Amniotic stem cell (primary cell): ENCODE data around the gene ARAP3.

Experiments used
- DNase-seq: peaks from one replicate; lab custom pipeline; 2025; lab: John Stamatoyannopoulos, UW

The ARAP3 gene

DNA sequence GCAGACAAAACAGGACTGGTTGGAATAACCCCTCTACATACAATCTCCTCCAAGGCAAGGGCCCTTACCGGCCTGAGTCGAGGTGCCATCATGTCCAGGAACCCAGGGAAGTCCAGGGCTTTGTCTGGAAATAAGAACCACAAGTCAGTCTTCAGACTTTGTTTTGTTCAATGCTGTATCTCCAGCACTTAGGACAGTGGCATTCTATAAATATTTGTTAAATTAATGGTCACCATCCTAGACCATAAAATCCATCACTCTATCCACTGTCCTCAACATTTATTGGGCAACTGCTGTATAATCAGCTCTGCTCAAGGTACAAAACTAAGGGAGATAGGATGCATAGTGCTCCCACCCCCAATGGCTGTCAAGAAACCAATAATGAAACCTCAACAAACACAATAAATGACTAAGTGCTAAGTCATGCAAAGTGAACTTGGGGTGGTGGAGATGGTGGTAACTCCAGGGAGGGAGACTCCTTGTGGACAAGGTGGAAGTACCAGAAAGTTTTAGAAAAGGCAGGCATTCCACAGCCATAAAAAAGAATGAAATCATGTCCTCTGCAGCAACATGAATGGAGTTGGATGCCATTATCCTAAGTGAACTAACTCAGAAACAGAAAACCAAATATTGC lies 40.3 kb downstream of the ARAP3 start:
- no peak for DNase-seq

DNA sequence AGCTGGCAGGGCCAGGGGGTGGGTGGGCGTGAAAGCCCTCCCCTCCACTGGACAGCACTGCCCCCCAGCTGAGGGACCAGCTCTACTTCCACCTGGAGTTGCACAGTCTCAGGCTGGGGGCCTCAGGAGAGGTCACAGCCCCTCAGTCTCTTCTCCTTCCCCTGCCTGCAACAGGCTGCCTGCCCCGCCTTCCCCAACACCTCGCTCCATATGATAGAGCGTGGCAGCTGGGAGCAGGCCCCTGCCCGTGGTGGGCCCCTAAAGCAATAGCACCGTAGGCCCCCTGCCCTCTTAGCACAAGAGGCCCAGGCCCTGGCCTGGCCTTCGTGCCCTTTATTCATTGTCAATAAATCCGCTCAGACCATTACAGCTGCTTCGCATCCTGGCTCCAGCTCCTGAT lies 41.3 kb downstream of the ARAP3 start:
- DNase-seq = no peak

DNA sequence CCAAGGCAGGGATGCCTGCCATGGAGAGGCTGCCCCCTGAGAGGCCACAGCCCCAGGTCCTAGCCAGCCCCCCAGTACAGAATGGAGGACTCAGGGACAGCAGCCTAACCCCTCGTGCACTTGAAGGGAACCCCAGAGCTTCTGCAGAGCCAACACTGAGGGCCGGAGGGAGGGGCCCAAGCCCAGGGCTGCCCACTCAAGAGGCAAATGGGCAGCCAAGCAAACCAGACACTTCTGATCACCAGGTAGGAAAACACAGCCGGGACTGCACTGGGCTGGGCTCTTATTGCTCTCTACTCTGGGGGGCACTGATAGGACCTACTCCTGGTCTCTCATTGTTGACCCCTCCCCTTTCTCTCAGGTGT lies 42.0 kb downstream of the ARAP3 start:
- DNase-seq = no peak

DNA sequence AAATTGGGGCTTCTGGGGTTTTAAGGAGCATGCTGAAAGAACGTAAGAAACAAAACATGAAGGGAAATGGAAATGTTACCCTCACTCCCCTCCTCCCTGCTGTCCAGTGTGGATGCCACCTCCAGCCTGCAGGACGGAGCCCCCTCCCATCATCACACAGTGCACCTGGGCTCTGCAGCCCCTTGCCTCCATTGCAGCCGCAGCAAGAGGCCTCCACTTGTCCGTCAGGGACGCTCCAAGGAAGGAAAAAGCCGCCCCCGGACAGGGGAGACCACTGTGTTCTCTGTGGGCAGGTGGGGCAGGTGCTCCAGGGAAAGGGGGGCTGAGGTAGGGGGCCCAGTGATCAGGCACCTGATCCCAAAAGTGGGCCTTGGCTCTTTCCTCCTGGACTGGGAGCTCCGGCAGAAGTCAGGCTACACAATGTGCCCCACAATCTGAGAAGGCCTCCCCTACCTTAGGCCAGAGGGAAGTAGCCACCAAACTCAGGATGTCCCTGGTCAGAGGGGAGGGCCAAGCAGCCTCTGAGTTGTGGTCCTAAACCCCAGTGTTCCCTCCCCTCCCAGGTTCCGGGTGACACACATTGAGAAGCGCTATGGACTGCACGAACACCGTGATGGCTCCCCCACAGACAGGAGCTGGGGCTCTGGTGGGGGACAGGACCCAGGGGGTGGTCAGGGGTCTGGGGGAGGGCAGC lies 42.5 kb downstream of the ARAP3 start:
- DNase-seq = no peak

DNA sequence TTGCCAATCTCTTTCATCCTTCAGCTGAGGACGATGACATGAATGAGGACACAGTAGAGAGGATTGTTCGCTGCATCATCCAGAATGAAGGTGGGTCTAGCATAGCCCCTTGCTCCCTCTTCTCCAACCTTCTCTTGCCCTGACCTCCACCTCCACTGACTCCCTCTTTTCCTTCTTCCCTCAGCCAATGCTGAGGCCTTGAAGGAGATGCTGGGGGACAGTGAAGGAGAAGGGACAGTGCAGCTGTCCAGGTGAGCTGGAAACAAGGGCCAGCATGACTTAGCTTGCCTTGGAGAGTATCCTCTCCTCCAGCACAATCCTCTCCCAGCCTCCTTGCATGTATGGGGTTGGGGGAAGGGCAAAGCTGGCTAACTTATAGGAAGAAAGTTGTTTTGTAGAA lies 43.3 kb downstream of the ARAP3 start:
- DNase-seq = no peak

DNA sequence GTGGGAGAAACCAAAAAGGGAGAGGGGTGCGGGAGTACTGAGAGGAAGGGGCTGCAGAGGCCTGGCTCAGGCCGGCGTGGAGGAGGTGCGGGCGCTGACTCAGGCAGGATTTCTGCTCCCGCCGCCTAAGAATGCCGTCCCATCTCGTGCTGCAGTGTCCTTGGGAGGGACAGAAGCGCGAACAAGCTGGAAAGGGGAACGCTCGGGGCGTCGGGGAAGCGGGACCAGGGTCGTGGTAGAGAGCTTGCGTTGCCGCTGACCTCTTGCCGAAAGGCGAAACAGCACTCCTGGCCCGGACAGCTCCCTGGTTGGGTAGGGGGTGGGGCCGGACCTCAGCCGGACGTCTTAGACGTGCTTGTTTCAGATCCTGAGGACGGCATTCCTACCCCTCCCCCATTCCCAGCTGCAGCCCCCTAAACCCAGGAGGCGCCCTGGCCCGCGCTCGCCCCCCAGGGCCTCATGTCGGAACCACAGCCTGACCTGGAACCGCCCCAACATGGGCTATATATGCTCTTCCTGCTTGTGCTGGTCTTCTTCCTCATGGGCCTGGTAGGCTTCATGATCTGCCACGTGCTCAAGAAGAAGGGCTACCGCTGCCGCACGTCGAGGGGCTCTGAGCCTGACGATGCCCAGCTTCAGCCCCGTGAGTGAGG lies 44.1 kb downstream of the ARAP3 start:
- no peak for DNase-seq

DNA sequence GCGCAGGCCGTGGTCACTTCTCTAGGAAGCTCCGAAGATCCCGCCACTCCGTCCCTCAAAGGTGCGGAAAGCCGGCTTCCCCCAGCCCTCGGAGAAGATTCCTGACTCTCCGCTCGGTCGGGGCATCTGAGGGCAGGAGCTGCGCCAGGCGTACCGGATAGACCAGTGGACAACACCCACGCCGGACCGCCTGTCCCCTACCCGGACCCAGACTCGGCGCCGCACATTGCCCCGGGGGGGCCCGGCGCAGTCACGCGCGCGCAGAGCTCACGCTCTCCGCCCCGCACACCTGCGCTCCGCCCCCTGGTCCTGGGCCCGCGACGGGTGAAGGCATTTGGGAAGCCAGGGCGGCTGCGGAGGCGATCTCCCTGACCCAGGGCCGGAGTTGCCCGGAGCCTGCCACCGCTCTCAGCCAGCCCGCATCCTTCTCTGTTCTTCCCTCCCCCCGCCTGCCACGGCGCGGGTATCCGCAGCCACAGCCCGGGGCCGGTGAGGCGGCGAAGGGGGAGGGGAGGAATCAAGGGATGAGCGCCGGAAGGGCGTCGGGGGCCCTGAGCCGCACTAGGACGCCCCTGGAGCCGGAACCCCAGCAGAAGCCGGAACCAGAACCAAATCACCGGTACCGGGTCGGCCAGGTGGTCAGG lies 44.8 kb downstream of the ARAP3 start:
- DNase-seq = no peak

DNA sequence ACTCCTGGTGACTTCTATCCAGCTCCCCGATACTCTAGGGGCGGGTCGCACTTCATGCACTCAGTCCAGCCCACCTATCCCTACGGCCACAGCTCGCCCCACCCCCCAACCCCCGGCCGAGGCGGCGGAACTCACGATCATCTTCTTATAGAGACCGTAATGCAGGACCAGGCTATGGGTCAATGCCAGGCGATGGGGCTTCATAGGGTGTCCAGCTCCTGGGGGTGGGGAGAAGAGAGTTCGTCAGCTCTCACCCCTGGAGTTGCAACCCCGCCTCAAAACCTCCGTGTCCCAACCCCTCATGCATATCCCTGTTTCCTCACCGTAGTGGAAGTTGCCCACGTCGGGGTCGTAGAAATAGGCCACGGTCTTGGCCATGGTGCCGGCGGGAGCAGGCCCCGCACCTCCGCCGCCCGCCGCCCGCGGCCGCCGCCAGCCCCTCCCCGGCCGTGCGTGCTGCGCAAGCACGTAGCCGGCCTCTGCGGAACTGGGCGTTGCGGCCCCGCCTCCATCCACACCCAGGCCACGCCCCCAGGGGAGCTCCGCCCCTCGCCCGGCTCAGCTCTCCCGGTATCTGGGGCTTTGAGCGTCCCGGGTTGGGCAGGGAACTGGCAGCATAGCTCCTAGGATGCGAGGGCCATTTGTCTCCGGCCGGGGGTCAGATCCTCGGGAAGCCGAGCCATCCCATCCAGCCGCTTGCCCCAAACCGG lies 45.5 kb downstream of the ARAP3 start, which contains the start of the genes HDAC3 and RELL2:
HDAC3 (minus strand) TSS at position 437 of the 710 bp plus-strand sequence; CDS start at position 378, 59 bp downstream.
RELL2 (plus strand) TSS at position 585 of the 710 bp plus-strand sequence. CDS start 1,229 bp downstream, outside the sequence.
- peak; percentile 79 for DNase-seq

DNA sequence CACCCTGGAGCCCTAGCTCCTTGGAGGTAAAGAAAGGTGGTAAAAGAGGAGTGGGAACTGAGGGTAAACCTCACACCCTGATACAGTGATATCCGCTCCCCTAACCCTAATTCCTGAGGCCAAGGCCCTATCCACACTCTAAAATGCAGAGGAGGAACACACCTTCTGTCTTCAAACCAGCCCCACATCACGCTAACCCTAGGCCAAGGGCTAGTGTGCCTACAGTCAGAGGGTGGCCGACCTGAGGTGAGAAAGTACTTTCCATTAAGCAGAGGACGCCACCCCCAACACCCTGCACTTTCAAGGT lies 46.0 kb downstream of the ARAP3 start:
- DNase-seq = no peak

DNA sequence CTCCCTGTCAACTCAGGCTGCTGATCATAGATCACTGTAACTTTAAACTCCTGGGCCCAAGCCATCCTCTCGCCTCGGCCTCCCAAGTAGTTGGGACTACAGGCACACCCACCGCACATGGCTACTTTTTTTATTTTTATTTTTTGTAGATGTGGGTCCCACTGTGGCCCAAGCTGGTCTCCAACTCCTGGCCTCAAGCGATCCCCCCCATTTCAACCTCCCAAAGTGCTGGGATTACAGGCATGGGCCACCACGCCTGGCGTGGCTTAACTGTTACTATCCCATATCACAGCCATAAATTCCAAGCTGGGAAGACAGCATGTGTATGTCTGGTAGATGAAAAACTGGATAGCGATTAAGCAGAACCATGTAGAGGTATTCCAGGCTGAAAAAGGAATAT lies 46.4 kb downstream of the ARAP3 start:
- no peak for DNase-seq

DNA sequence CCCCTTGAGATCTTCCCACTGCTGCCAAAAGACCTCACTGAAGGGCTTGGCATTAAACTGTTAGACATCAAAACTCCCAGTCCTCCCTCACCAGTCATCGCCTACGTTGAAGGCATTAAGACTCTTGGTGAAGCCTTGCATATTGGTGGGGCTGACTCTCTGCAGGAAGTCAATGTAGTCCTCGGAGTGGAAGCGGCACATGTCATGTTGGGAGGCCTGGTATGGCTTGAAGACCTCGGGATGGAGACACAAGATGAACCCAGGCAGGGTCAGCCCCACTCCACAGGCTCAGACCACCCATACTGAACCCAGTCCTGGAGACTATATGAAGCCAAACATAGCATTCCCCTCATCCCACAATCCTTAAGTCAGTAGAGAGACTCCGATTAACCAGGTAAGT lies 47.3 kb downstream of the ARAP3 start:
- no peak for DNase-seq

DNA sequence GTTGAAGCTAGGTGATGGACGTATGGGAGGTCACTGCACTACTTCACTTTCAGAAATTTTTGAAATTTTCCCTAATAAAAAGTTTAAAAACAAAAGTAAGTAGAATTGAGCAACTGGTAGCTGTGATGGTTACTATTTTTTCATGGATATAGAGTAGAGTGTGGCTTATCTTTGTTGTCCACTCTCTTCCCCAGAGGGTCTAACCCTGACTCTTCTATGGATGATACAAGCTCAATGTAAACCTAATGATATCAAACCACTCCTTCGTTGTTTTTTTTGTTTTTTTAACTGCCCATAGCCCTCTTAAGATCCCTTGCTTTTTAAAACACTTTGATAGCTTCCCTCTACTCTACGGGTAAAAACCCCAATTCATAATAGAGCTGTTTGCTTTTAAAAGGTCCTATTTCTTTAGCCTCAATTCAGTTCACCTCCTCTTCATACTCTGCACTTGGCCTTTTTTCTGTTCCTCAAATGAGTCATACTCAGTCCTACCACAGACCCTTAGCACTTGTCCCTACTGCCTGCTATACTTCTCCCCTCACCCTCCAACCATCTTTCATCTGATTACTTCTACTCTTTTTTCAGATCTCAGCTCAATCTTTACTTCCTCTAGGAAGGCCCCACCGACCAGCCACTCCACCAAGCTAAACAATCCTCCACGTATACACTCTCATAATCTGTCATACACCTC lies 48.0 kb downstream of the ARAP3 start:
- DNase-seq = no peak

DNA sequence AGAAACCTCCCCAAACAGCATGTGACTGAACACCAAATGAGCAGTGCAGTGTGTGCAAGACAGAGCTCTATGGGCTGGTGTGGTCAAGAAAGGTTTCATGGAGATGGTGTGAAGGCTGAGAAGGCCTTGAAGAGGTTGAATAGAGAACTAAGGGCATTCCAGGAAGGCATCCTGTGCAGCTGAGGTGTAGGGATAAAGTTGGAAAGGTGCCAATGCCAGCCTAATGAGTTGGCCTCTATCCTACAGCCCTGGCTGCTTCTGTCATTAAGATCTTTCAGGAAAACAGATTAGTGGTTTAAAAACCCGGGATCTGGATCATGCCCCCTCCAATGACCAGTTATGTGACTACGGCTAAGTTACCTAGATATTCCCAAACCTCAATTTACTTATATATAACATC lies 49.4 kb downstream of the ARAP3 start:
- no peak for DNase-seq

DNA sequence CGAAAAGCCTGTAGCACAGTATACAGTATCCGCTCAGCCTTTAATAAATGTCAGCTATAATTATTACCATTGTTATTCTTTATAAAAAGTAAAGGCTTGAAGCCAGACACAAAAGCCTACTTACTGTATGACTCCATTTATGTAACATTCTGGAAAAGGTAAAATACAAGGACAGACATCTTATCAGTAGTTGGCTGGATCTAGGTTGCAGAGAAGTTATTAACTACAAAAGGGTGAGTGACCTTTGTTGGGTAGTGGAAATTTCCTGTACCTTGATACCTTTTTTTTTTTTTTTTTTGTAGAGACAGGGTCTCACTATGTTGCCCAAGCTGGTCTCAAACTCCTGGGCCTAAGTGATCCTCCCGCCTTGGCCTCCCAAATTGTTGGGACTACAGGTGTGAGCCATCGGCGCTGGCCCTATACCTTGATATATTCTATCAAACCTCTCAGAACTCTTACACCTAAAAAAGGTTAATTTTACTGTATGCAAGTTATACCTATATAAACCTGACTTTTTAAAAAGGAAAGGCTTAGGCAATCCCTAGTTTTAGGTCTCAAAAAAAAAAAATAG lies 51.4 kb downstream of the ARAP3 start:
- no peak for DNase-seq

DNA sequence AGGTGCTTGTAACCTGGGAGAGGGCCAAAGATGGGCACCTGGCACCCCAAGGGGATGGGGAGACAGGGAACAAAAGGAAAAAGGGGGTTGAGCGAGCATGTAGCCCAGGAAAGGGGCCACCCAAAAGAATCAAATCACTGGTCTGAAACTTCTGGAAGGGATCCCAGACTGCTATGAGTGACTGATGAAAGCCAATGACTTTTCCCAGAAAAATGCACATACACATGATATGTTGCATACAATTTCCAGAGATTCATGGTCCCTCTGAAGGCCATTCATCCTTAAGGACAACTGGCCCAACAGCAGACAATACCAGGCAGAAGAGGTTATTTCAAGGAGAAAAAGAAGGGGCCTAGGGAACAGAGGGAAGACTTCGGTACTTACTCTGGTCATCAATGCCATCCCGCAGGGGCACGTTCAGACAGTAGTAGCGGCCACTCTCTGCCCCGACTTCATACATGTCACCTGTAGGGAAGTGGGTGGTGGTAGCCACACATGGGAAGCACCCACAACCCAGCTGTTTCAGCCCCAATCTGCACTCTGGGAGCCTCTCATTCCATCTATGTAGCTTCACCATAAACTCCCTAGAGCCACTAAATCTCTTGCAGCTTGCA lies 53.7 kb downstream of the ARAP3 start:
- DNase-seq = no peak

DNA sequence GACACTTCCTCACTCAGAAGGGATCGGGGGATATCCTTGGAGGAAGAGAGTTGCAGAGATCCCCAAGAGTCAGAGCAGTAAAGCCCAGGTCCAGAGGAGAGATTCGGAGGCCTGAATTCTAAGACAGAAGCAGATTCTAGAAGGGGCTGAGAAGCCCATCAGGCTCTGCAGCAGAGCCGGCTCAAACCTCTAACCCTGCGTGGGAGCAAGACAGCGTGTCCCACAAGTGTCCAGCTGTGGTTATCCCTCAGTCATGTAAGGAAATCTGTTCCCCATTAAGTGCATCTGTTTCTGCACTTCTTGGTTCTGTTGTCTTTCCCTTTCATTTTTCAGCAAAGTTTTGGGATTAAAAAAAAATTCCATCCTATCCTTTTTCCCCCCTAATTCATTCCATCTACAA lies 58.4 kb downstream of the ARAP3 start:
- no peak for DNase-seq

DNA sequence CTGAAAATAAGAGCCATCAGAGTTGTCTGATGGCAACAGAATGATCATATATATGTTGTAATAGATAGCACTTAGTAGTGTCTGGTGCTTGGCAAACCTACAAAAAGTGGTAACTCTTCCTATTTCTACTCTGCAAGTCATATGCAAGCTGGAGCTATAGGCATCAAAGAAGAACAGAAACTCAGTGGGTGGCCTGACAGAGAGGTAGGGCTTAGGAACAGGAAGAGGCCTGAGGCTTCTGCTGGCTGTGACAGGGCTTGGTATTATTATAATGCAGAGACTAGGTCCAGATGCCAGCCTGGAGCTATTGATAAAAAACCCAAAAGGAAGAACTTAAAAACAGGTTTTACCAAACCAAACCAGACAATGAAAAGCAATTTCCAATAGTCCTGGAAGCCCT lies 58.8 kb downstream of the ARAP3 start:
- DNase-seq = no peak

DNA sequence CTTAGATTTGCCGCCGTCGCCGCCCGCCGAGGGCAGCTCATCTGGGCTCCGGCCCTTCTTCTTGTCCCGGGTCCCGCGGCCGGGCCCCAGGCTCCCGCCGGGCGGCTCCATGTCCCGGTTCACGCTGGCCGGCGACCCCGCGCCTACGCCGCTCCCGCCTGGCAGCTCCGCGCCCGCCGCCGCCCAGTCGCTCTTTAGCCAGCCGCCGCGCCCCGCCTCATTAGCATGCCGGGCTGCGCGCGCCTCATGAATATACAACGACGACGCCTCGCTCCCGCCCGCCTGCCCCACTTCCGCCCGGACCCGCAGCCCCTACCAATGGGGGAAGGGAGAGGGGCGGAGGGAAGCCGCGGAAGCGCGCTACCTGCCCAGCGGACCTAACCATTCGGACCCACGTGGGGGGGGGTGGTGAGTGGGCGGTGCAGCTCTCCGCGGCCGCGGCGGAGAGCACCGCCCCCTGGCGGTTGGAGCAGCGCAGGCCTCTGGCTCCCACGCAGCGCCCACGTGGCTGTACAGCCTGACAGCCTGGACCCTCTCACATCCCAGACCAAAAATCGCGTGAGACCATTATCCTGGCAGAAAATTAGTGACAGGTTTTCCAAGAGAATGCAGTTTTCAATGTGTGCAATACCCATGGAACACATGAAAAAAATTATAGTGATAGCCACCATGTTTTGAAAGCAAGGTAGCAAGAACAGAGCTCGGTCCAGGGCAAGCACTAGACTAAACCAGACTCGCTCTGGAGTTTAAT lies 63.1 kb downstream of the ARAP3 start, which contains the start of gene DIAPH1:
DIAPH1 (minus strand) TSS at position 197 of the 751 bp plus-strand sequence; CDS start at position 111, 86 bp downstream.
- DNase-seq = peak; percentile 90

DNA sequence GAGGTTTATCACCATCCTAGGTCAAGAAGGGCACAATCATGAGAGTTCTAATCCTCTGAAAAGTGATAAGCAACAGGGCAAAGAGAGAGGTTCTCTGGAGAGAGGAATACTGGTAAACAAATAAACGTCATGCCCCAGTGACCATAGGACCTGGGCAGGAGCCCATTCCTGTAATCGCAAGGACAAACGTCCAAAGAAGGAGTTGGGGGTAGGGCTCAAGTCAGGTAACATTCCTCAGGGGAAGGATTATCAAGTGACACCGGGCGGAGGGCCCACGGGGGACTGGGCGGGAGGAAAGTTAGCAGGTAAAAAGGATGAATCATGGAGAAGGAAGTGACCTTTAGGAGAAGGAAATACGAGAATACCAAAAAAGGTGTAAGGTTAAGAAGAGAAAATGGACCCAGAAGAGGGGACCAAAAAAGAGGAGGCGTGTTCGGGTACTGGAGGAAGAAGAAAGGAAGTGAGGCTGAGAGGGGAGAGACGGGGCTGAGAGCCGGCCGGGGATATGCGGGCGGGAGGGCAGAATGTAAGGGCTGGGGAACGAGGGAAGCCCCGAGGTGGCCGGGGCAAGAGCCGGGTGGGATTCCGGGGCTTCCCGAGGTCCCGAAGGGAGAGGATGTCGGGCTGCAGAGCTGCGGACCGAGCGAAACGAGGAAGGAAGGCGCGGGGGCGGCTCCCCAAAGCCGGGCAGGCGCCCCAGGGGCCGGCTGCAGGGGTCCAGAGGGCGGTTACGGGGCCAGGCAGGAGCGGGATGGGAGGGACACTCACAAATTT lies 63.8 kb downstream of the ARAP3 start:
- DNase-seq = no peak
